ENCODE measurements around the gene C3orf52. TPM values are rescaled to one million over a fixed set of nuclear protein-coding genes. Genes with fewer than 3 reads are reported as not detected.

Gene C3orf52
- total and polyA plus RNA-seq, 9 donors: 0.24 to 5.5 (median 0.48) TPM

DNA sequence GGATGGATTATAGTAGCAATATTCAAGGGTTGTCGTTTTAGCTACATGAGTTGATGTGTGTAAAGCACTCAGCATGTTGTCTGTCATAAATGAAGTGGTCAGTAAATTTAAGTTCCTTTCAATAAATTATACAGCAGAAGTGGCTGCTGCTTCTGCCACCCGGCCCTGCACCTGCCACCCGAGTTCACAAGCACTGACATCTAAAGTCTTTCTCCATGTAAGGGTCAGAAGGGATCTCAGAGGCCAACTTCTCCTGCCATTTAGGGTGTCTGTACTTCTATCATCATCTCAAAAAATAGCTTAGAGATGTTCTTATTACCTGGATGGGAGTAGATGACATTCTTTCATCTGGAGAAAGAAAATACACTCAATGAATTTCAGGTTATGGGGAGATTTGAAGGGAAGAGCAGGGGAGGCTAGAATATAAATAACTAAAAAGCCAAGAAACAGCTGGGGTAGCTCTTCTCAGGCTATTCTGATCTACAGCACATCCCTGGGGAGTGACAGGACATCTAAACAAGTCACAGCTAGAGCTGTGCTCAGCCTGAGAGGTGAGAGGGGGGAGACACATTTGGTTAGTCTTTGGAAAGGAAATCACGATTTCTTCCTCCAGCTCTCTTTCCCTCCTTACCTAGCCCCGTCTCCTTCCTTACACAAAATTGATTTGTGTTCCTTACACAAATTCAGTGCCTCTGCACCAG is 38.9 kb downstream of the C3orf52 start:
- Histone ChIP-seq H3K27me3 (no peaks in the 10 kb centered on the region), H3K4me3 (no peak overlapping the region), H3K4me1 (ENCODE audit: insufficient read depth) (no peaks in the 10 kb centered on the region), H3K9me3 (no peaks in the 10 kb centered on the region), H3K36me3 (no peaks in the 10 kb centered on the region), H3K27ac (no peak overlapping the region)
- DNase-seq: no peak
- no peak for TF ChIP-seq EP300 (IDR thresholded peaks at IDR 0.05)
- TF ChIP-seq, protein P1, sequence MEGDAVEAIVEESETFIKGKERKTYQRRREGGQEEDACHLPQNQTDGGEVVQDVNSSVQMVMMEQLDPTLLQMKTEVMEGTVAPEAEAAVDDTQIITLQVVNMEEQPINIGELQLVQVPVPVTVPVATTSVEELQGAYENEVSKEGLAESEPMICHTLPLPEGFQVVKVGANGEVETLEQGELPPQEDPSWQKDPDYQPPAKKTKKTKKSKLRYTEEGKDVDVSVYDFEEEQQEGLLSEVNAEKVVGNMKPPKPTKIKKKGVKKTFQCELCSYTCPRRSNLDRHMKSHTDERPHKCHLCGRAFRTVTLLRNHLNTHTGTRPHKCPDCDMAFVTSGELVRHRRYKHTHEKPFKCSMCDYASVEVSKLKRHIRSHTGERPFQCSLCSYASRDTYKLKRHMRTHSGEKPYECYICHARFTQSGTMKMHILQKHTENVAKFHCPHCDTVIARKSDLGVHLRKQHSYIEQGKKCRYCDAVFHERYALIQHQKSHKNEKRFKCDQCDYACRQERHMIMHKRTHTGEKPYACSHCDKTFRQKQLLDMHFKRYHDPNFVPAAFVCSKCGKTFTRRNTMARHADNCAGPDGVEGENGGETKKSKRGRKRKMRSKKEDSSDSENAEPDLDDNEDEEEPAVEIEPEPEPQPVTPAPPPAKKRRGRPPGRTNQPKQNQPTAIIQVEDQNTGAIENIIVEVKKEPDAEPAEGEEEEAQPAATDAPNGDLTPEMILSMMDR (IDR thresholded peaks at IDR 0.05): no peak
- no peak for TF ChIP-seq POLR2A (IDR thresholded peaks at IDR 0.05)
- intact Hi-C loops (cut with DNase I): no loop called here
- WGBS, 3 donors: 80 to 87% (median 81%) methylated on average over 5 of the region's 5 CpGs

DNA sequence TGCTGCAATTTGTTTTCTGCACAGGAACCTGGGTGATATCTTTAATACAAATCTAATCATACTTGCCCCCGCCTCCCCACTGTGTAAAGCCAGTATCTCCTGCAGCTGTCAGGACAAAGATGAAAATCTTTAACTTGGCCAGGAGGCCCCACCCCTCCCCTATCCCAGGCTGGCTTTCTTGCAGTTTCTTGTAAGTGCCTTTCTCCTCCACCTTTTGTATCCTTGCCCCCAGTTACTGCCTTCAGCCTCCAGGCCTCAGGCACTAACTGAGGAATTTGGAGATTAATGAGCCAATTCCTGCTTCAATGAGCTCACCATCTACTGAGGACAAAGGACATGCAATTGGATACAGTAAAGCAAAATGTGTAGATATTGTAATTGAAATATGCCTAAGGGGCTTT is 40.3 kb downstream of the C3orf52 start:
- no peaks in the 10 kb centered on the region for H3K9me3 ChIP-seq
- no peaks in the 10 kb centered on the region for H3K4me1 ChIP-seq (ENCODE audit: insufficient read depth)
- TF ChIP-seq, protein P1 (IDR thresholded peaks at IDR 0.05): no peak
- no peak for TF ChIP-seq POLR2A (IDR thresholded peaks at IDR 0.05)
- H3K36me3 ChIP-seq: no peaks in the 10 kb centered on the region
- WGBS, 3 donors: 76 to 96% (median 92%) methylated on average over 1 of the region's 1 CpG
- intact Hi-C loops (cut with DNase I): no loop called here
- H3K27me3 ChIP-seq: no peaks in the 10 kb centered on the region
- H3K27ac ChIP-seq: no peak overlapping the region
- DNase-seq: no peak
- H3K4me3 ChIP-seq: no peak overlapping the region

DNA sequence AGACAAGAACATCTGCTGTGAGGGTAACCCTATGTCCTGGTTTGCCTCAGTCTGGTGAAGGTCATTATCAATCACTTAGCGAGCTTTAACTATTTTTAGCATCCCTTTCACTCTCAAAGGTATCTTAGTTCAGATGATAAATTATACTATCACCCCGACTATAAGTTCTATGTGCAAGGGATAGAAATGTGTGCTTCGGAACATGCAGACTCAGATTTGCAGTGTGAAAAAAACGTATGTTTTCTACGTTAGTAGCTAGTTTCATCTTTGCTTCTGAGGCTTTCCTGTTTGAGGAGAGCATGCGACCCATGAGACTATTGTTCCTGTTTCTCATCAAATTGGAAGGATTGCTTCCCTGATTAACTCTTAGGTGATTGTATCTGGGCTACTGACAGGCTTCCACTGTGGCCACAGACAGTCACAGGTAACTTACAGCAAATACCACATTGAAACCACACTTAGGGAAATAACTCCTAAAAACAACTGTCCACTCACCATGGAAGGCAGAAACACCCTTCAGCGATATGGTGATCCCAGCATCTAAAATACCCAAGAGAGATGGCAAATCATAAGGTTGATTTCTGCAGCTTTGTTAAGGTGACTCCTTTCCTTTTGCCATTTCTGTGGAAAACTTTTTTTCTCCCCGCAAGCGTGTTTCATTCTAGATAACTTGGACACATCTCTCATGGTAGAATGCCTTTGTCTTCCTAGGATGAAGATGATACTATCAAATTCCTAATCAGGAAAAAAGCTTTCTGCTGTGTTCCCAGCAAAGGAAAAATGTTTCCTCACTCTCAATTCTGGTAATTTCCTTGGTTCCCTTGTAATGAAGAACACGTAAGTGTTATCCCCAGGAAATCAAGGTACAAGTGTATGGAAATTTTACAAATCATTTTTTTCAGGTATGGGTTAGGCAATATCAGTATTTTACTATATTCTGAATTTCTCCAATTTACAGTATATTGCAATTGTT is 41.6 kb downstream of the C3orf52 start:
- WGBS, 3 donors: 64 to 68% (median 65%) methylated on average over 10 of the region's 10 CpGs
- intact Hi-C loops (cut with DNase I): no loop called here

More for the DNA sequence above, 41.6 kb downstream of the C3orf52 start:
- no peaks in the 10 kb centered on the region for H3K36me3 ChIP-seq
- H3K27me3 ChIP-seq: no peaks in the 10 kb centered on the region
- TF ChIP-seq EP300 (IDR thresholded peaks at IDR 0.05) (no peak), POLR2A (IDR thresholded peaks at IDR 0.05) (no peak)
- TF ChIP-seq, protein P1 (IDR thresholded peaks at IDR 0.05): no peak
- H3K4me3 ChIP-seq: no peak overlapping the region
- H3K27ac ChIP-seq: no peak overlapping the region
- no peak for DNase-seq
- H3K9me3 ChIP-seq: no peaks in the 10 kb centered on the region
- no peaks in the 10 kb centered on the region for H3K4me1 ChIP-seq (ENCODE audit: insufficient read depth)
